GM21367 (cell line): Measurements from ENCODE around the gene FSTL1.

Source experiments
- ATAC-seq: cut with Tn5 transposase; IDR thresholded peaks from one replicate; pipeline ENCODE4 v1.9.1; 2021; ENCODE audit not compliant: unreplicated experiment

The FSTL1 gene

DNA sequence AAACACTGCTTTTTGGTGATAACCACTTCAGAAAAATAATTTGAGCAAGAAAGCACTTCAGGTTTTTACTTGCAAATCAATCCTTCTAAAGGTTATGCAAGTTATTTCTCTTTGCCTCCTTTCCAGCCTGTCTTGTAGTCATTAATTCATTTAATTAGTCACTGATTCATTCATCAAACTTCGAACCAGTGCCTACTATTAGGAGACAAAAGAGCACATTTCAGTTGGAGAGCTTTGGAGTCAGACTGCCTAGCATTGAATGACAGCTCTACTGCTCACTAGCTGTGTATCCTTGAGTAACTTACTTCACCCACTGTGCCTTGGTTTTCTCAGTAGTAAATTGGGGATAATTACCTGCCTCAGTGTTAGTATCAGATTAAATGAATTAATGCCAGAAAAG, 86.7 kb downstream of the FSTL1 start:
- no peak for ATAC-seq

DNA sequence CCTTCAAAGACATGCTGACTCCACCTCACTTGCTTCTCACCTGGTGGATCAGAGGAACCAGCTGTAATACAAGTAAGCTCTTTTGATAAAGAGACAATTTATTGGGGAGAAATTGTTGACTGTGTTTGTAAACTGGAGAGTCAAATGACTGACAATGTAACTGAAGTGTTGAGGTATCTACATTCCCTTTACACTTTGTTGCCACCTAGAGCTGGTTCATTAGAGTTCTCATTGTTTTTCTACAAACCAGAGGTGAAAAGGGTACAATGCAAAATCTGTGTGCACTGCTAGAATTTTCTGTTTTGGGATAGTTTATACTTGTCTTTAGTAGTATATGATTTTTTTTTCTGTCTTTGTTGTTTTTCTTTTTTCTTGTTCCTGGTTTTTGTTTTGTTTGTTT, 93.0 kb downstream of the FSTL1 start:
- no peak for ATAC-seq

DNA sequence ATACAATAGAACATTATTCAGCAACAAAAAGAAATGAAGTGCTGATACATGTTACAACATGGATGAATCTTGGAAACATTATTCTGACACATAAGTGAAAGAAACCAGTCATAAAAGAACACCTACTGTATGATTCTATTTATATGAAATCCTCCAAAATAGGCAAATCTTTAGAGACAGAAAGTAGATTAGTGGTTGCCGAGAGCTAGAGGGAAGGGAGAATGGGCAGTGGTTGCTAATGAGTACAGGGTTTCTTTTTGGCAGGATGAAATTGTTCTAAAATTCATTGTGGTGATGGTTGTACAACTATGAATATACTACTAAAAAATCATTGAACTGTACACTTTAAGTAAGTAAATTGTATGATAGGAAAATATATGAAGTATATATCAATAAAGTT, 95.3 kb downstream of the FSTL1 start:
- ATAC-seq = no peak

DNA sequence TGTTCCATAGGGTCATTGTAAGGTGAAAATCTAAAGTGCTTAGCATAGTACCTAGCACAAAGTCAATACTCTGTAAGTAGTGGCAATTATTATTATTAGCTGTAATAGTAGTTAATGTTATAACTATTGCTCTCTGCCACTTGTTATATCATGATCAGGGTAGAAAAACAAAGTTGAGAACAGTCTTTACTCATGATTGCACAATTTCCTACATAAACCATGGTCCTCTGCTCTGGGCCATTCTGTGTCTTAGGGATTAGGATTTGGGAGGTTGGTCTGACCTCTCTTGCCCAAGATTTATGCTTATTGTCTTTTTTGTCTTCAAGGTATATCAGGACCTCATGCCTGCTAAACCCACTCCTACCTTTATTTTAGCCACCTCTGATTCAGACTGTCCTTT, 97.3 kb downstream of the FSTL1 start:
- no peak for ATAC-seq

DNA sequence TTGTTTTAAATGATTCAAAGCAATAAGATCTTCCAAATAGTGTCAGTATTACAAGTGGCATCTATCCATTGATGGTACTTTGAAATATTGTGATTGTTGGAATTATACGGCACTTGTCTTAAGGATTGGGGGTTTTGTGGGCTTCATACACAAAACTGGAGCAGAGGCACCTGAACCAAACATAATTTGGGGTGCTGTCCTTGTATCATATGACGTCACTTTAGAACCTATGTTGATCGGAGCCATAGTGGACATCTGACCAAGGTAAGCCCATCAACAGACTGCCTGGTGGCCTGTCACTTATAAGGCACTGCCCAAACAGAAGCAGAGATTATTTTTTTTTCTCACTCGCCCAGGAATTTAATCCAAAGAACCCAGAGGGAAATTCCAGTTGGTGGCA, 98.8 kb downstream of the FSTL1 start:
- no peak for ATAC-seq

DNA sequence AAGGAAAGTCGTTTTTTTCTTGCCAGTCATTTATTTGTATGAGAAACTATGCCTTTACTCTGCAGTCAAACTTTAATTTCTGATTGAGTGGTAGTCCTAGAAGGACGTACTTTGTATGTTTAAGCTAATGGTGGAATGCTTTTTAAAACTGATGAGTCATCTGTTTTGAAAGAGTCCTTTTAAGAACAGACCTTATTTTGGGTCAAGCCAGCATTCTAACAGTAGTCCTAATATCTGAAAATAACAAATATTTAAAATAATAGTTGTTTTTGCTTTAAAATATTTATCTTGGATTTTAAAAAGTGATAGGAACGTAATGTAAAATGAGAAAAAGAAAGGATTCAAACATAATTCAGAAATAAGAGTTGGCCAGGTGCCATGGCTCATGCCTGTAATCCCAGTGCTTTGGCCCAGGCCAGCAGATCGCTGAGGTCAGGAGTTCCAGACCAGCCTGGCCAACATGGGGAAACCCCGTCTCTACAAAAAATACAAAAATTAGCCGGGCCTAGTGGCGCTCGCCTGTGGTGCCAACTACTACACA, 100.3 kb downstream of the FSTL1 start:
- ATAC-seq = no peak

DNA sequence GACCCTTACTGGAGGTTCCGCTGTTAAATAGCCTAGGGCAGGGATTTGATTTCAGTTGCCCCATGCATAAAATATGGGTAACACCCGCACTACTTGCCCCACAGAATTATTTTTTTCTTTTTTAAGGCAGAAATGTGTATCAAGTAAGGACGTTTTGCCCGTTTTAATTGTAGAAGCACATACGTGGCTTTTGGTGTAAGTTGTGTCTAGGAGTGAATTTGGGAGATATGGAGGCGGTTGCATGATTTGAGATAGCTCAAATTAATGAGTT, 101.0 kb downstream of the FSTL1 start:
- ATAC-seq = no peak

DNA sequence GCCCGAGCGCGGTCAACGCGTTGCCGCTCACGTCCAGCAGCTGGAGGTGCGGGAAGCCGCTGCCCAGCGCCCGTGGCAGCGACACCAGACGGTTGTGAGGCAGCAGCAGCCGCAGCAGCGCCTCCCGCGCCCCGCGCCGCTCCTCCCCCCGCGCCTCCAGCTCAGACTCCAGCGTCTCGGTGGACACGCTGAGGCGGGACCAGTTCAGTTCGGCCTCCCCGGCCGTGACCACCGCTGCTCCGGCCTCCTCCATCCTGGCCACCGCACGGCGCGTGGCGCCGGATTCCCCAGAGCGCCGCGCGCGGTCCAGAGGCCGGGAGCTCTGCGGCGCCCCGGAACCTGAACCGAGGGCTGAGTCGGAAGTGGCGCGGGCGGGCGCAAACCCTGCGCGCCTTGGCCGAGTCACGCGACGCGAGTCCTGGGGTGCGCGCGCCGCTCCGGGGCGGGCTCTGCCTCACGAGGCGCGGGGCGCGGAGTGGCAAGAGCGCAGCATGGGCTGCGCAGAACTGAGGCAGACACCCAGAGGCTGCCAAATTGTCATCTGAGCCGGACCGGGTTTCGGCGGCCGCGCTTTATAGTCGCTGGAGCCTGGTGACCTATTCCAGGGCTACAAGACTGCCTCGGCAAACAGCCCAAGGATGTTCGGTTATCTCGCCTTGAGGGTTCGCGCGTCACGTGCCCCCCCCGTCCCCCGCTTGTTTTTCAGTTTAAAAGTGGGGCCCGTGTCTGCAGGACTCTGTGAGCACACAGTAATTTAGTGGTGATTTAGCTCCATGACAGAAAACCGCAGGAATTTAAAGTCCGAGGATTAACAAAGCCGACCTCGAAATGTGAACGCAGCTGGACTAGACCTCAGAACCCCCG, 101.6 kb downstream of the FSTL1 start, which contains the start of gene LRRC58:
TSS of gene LRRC58 (minus strand) at position 364 of the 864 bp plus-strand sequence. CDS start at position 253, 111 bp downstream.
- peak; percentile 84 for ATAC-seq

DNA sequence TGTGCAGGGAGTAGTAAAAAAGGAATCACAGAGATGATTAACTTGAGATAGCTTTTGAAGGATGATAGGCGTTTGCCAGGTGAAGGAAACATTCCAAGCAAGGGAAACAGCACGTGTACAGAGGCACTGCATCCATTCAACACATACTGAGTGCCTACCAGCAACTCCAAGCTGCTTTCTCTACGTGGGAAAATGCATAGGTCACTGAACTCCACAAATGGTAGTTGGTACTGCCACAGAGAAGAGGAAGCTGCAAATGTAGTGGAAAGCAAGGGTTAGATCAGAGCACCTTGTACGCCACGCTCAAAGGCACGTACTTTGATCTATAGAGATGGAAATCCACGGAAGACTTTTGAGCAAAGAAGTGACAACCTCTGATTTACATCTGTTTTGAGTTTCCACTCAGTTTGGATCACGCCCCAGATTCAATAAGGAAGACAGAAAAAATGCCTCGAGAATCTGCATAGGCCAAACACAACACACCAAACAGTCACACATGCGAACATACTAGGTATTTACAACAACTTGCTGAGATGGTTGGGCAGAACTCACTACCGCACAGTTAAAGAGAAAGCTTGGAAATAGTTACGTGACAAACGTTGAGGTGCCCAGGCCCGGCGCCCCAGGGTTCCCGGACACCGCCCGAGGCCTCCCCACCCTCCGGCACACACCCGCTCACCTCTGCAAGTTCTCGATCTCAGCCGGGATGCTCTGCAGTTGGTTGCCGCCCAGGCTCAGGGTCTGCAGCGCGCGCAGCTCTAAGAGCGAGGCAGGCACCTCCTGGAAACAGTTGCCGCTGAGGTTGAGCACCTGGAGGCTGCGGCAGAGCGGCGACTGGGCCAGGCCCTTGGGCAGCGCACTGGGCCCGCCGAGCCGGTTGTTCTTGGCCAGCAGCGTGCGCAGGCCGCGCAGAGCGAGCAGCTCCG, 102.5 kb downstream of the FSTL1 start:
- ATAC-seq = peak; percentile 36

DNA sequence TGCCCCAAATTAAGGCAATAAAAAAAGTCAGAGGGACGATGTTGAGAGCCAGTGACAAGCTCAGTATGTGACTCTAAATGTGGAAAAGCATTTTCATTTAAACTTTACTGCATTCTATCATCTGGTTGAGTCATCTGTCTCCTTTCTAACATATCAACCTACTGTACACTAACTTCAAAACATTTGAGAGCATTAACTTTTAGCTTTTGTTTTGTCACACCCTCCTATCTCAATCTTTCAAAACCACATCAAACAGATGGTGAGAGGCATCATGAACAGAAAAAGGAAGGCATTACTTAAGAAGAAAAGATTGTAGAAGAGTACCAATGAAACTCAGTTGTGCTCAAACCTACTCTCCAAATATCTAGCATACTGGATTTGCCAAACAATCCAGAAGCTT, 106.4 kb downstream of the FSTL1 start:
- ATAC-seq = no peak
